SKM-1 (cell line): ENCODE results near the gene SUSD6.

Experiments
- DNase-seq: peaks from one replicate; lab custom pipeline; 2025; ENCODE audit not compliant: unreplicated experiment; lab: John Stamatoyannopoulos, UW

SUSD6 gene, protein sequence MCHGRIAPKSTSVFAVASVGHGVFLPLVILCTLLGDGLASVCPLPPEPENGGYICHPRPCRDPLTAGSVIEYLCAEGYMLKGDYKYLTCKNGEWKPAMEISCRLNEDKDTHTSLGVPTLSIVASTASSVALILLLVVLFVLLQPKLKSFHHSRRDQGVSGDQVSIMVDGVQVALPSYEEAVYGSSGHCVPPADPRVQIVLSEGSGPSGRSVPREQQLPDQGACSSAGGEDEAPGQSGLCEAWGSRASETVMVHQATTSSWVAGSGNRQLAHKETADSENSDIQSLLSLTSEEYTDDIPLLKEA

DNA sequence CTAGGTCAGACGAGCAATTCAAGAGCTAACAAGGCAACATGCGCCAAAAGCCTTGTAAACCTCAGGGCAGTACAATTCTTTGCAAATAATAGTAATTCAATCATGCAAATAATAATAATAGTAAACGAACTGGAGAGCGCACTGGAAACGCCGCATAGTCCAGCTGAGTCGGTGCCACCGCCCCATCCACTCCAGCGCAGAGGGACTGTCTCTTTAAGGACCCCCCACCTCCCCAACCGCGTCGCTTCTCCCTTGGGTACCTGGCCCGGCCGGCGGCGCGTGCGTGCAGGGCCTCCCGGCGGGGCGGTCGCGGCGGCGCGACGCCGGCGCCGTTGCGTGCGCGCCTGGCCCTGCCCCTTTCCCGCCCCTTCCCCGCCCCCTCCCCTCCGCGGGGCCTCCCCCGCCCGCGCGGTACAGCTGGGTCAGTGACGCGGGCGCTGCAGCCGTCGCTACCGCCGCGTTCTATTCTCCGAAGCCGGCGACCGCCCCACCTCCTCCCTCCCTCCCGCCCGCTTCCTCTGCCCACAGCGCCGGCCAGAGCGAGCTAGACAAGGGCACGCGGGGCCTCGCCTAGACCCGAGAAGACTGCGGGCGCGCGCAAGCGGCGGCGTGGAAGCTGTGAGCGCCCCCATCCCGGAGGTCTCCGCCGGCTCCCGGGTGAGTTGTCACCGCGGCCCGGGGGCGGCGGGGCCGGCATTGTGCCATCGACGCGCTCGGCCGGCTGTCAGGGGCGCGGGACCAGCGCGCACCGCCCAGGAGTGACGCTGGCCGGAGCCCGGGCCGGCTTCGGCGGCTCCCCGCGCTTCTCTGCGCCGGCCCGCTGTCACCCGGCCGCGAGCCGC, at the start of gene SUSD6:
Gene SUSD6, plus strand, starts transcription at position 425 of the 842 bp plus-strand sequence. CDS start 46,997 bp downstream, outside the sequence.
- peak; percentile 25 for DNase-seq

DNA sequence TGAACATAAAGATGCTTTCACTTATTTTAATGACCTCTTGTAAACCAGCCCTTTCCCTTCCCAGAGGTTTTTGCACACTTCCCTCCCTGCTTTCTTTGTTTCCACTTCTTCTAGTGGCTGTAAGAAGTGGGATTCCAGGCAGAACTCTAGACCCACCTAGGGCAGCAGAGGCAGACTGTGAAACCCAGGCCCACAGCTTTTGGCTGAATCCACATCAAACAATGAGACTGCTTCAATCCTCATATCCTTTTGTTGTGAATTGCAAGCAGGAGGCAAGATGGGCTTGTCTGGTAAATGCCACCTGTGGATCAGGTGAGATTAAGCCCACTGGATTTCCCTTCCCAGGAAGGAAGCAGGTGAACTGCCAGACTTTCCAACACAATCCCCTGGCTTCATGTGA, 49.5 kb upstream of the SUSD6 start:
- DNase-seq, result no peak

GRCh38 chr14:69567563-69567962, 43.8 kb upstream of the SUSD6 start:
- no peak for DNase-seq

DNA sequence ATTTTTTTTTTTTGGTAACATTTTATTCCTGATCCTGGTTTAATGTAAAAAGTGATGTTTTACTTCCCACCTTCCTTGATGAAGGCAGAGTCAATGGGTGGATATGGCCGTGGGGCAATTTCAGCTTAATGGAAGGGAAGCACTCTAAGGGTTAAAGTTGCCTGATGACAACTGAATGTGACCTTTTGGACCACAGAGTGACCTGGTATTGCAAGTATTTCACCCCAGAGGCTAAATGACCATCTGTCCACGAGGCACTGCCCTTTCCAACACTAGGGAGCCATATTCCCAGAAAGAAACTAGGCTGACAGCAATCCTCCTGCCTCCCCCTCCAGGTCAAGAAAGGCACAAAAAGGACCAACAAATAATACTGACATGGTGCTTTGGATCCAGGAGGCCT, 41.5 kb upstream of the SUSD6 start:
- no peak for DNase-seq

- DNase-seq, result no peak
These were observed 40.5 kb upstream of the SUSD6 start for GRCh38 chr14:69570836-69571330.

DNA sequence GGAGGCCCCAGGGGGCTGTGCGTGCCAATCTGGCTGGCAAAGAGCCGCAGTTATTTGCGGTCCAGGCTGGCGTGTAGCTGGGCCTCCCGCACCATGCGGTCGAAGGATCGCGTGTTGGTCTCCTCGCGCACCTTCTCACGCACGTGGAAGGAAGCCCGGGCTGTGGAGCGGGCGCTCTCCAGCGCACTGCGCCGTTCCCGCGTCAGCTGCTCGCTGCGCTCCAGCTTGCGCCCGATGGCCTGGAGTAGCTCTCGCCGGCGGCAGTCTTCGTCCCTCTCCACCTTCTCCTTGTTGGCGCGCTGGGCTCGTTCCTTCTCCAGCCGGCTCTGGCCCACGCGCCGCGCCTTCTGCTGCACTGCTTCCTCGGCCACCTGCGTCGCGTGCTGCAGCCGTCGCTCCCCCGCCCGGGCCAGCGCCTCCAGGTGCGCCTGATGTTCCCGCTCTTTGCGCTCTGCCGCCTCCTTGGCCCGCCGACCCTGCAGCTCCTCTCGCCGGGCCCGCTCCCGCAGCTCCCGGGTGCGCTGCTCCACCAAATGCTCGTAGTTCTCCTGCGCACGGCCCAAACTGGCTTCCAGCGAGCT, 39.9 kb upstream of the SUSD6 start:
- no peak for DNase-seq

GRCh38 chr14:69572030-69572840, 39.2 kb upstream of the SUSD6 start:
- no peak for DNase-seq

DNA sequence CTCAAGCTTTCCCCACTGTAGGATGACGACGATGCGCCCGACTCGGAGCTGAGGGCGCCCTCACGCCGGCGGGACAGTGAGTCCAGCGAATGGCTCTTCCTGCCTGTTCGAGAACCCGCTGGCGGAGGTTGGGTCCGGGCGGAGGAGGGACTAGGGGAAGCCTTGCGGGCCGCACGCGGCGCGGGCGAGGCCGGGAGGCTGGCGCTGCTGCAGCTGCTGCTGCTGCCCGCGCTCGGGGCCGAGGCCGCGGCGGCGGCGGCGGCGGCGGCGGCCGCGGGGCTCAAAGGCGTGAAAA, 38.6 kb upstream of the SUSD6 start:
- DNase-seq, result no peak

DNA sequence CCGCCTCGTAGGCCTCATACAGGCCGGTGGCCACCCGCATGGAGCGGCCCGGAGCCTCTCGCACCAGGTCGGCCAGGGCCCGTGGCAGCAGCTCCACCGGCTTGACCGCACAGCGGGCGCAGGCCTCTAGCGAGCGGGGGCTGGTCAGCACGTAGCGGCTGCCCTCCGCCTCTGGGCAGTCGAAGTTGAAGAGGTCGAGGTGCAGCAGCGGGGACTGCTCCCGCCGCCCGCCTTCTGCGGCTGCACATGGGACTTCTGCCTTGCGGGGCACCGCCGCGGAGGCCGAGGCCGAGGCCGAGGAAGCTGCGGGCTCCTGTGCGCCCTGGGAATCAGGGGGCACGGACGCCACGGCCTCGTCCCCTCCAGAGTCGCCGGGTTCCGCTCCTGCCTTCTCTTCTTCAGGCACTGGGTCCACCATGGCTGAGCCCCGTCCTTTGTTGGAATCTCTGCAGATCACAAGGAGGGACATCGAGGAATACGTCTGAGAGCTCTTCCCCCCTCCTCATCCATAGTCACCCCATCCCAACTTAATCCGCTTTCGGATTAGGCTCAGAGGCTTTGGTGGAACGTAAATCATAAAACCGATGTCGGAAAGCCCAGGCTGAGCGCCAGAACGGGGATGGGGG, 38.1 kb upstream of the SUSD6 start:
- DNase-seq, result no peak

GRCh38 chr14:69573831-69574262, 37.5 kb upstream of the SUSD6 start:
- no peak for DNase-seq

GRCh38 chr14:69574263-69574953, 37.0 kb upstream of the SUSD6 start, which contains the start of gene CCDC177:
CCDC177 (minus strand) TSS chr14:69574871; CDS start chr14:69573622, 1,249 bp downstream.
- DNase-seq, result no peak

DNA sequence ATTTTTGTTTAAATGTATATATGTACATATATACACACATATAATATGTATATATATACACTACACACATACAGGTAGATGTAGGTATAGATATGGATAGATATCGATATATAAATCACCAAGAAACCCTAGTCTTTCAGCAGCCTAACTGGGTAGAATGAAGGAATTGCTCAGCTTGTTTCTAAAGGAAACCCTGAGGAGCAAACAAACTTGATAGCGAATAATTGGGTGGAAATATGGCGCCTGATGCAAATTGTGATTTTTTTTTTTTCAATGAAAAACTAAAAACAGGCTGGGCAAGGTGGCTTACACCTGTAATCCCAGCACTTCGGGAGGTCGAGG, 36.5 kb upstream of the SUSD6 start:
- DNase-seq, result no peak

- no peak for DNase-seq
These were observed 31.9 kb upstream of the SUSD6 start for GRCh38 chr14:69579476-69579875.

GRCh38 chr14:69580009-69580577, 31.3 kb upstream of the SUSD6 start:
- no peak for DNase-seq

GRCh38 chr14:69581316-69581935, 30.0 kb upstream of the SUSD6 start:
- no peak for DNase-seq

GRCh38 chr14:69582212-69582611, 29.2 kb upstream of the SUSD6 start:
- no peak for DNase-seq

- no peak for DNase-seq
These were observed 28.6 kb upstream of the SUSD6 start for GRCh38 chr14:69582829-69583228.

- no peak for DNase-seq
These were observed 27.0 kb upstream of the SUSD6 start for GRCh38 chr14:69584389-69584788.

- no peak for DNase-seq
These were observed 25.0 kb upstream of the SUSD6 start for GRCh38 chr14:69586404-69586803.
